CD4-positive, CD25-positive, alpha-beta regulatory T cell (primary cell): ENCODE measurements around the gene TAS2R7. TPM values are rescaled to one million over a fixed set of nuclear protein-coding genes. Genes with fewer than 3 reads are reported as not detected.
A peak's percentile ranks its signal among the peaks of the same experiment; 100 is the strongest.

Source experiments
- ATAC-seq, 2 donors: fragments of 150-1000 bp; cut with Tn5 transposase; one replicate each; pipeline ENCODE4 v1.10.0; 2021; ENCODE audit warnings: low read depth in 2 of 2, moderate number of reproducible peaks in 2 of 2, moderate library complexity in 1 of 2
- DNase-seq, 3 donors: peaks; one replicate each; pipeline versions ENCODE4 v3.0.0 to v3.0.0-alpha.2; 2012 to 2022; ENCODE audit warnings: mixed read lengths in 1 of 3
- H3K27ac ChIP-seq: one replicate; pipeline ENCODE4 v1.7.0; 2013; ENCODE audit warnings: mild to moderate bottlenecking, low read length; ENCODE audit not compliant: insufficient read depth, poor library complexity, severe bottlenecking
- H3K27me3 ChIP-seq: one replicate; pipeline ENCODE4 v1.7.0; 2013; ENCODE audit warnings: low read length; ENCODE audit not compliant: control insufficient read depth, insufficient read depth
- H3K36me3 ChIP-seq: one replicate; pipeline ENCODE4 v1.7.0; 2013; ENCODE audit warnings: mild to moderate bottlenecking, low read length, moderate library complexity; ENCODE audit not compliant: control insufficient read depth, insufficient read depth
- H3K4me1 ChIP-seq: 2 replicates; pipeline ENCODE4 v1.7.0; 2013; ENCODE audit warnings: mild to moderate bottlenecking, low read length; ENCODE audit not compliant: insufficient read depth, control insufficient read depth, poor library complexity, severe bottlenecking
- H3K4me3 ChIP-seq: one replicate; pipeline ENCODE4 v1.7.0; 2013; ENCODE audit warnings: low read depth, mild to moderate bottlenecking, low read length, moderate library complexity
- H3K9me3 ChIP-seq, 2 experiments: 1 replicate in 1 of 2; 2 replicates in 1 of 2; pipeline ENCODE4 v1.7.0; 2013; ENCODE audit warnings: low read length in 2 of 2, mild to moderate bottlenecking in 1 of 2, moderate library complexity in 1 of 2; ENCODE audit not compliant: control insufficient read depth in 2 of 2
- H3K27ac Mint-ChIP-seq, 3 donors: one replicate each; pipeline ENCODE4 v1.8.0; 2020 to 2022; ENCODE audit warnings: mild to moderate bottlenecking in 3 of 3, mixed read lengths in 3 of 3, moderate library complexity in 2 of 3
- H3K27me3 Mint-ChIP-seq: one replicate; pipeline ENCODE4 v1.8.0; 2022; ENCODE audit warnings: mild to moderate bottlenecking, mixed read lengths
- H3K36me3 Mint-ChIP-seq: one replicate; pipeline ENCODE4 v1.8.0; 2020; ENCODE audit warnings: mixed read lengths
- H3K4me1 Mint-ChIP-seq, 4 donors: one replicate each; pipeline ENCODE4 v1.8.0; 2020 to 2022; ENCODE audit warnings: mixed read lengths in 4 of 4, mild to moderate bottlenecking in 1 of 4
- H3K4me3 Mint-ChIP-seq, 4 donors: one replicate each; pipeline ENCODE4 v1.8.0; 2020 to 2022; ENCODE audit warnings: mild to moderate bottlenecking in 4 of 4, mixed read lengths in 4 of 4, moderate library complexity in 3 of 4
- H3K9me3 Mint-ChIP-seq, 7 donors: one replicate each; pipeline ENCODE4 v1.8.0; 2020 to 2022; ENCODE audit warnings: mixed read lengths in 7 of 7, mild to moderate bottlenecking in 3 of 7, moderate library complexity in 2 of 7
- polyA plus RNA-seq, 4 donors: library from polyadenylated mRNA; unstranded; fragments of 300-500 nt; fragmentation: Illumina TruSeq; gene quantifications; one replicate each; pipeline ENCODE4 v1.2.3, GENCODE V29; 2021
- total RNA-seq: library from RNA; stranded (reverse); gene quantifications from one replicate; pipeline ENCODE4 v1.2.3, GENCODE V29; 2022

TAS2R7 gene
- total and polyA plus RNA-seq, 5 donors from 2014 or later: not detected

DNA sequence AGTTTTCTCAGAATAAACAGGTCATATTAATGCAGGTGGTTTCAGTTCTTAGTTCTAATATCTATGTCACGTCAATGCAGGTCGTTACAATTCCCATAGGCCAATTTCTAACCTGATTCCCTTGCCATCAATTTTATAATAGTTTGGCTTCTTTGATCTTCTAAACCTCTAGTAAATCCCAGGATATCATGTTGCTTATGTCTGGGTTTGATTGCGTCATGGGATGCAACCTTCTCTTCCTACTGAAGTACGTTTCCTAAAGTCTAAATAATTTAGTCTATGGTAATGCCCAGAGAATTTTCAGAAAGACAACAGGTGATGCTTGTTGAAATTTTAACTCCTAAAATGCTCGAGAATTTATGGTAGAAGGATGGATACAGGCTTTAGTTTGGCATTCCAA is 19.2 kb downstream of the TAS2R7 start:
- Mint-ChIP-seq H3K4me3 (no peak overlapping the region), H3K4me1 (no peaks in the 10 kb centered on the region), H3K27me3 (peaks cover 4% of the 10 kb centered on the region), H3K36me3 (no peaks in the 10 kb centered on the region), H3K9me3 (peaks cover 0 to 2% (median 0%) of the 10 kb centered on the region in 7 donors), H3K27ac (no peak overlapping the region)
- H3K36me3 ChIP-seq: no peaks in the 10 kb centered on the region
- H3K27ac ChIP-seq: no peak overlapping the region
- ATAC-seq (no peak), DNase-seq (no peak)
- H3K4me3 ChIP-seq: no peak overlapping the region
- H3K9me3 ChIP-seq: no peaks in the 10 kb centered on the region
- peaks cover under 1% of the 10 kb centered on the region for H3K27me3 ChIP-seq
- no peaks in the 10 kb centered on the region for H3K4me1 ChIP-seq

DNA sequence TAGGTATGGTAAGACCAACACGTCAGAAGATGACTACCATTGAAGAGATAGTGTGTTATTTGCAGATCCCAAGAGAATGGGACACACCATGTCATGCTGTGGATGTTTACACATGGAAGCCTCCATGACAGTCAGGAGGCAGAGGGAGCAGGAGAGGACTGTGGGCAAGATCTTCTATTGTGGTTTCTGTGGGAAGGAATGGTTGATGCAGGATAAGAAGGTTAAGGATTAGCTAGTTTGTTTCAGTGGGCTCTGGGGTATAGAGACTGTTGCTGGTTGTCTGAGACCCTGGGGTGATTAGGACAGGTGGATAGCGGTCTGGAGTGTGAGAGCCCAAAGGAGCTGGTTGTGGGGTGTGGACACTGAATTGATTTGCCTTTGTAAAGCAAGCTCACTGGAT is 23.3 kb downstream of the TAS2R7 start:
- H3K9me3 ChIP-seq: no peaks in the 10 kb centered on the region
- no peak overlapping the region for H3K4me3 ChIP-seq
- H3K27ac ChIP-seq: no peak overlapping the region
- DNase-seq (no peak), ATAC-seq (no peak)
- Mint-ChIP-seq H3K4me3 (no peak overlapping the region), H3K27ac (no peak overlapping the region), H3K27me3 (peaks cover 4% of the 10 kb centered on the region), H3K9me3 (peaks cover 0 to 2% (median 0%) of the 10 kb centered on the region in 7 donors), H3K36me3 (no peaks in the 10 kb centered on the region), H3K4me1 (no peaks in the 10 kb centered on the region)
- no peaks in the 10 kb centered on the region for H3K4me1 ChIP-seq
- H3K36me3 ChIP-seq: no peaks in the 10 kb centered on the region
- peaks cover 9% of the 10 kb centered on the region for H3K27me3 ChIP-seq

DNA sequence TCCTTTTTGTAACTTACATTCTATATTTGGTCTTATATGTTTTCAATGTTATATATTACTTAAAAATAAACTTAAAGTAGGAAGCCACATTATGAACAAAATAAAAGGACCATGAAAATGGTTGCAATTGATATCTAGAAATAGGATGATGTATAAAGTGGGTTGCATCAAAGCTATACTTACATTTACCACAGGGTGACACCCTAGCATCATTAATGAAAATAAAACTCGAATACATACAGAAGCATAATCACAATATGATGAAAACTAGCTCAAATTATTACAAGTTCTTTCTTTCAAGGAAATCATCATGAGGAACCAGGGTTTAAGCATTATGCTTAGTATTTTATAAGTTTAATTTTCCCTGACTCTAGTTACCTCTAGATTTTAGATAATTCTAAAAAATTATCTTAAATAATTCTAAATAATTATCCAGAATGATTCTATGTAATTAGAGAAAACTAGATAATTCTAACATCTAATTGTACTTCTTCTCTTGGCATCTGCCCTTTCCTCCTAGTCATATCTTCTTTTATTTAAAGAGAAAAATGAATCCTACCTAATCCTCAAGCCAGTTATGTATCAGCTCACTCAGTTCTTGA is 31.2 kb downstream of the TAS2R7 start:
- H3K27ac Mint-ChIP-seq: no peak overlapping the region
- peaks cover 33% of the 10 kb centered on the region for H3K27me3 Mint-ChIP-seq
- H3K9me3 Mint-ChIP-seq: no peaks in the 10 kb centered on the region
- no peaks in the 10 kb centered on the region for H3K4me1 ChIP-seq
- no peaks in the 10 kb centered on the region for H3K4me1 Mint-ChIP-seq
- H3K36me3 ChIP-seq: no peaks in the 10 kb centered on the region
- H3K27ac ChIP-seq: no peak overlapping the region
- peak in 1 of 2 donors; percentile 56 for ATAC-seq
- DNase-seq: peak in 2 of 3 donors; percentile 42 to 53
- no peaks in the 10 kb centered on the region for H3K36me3 Mint-ChIP-seq
- peaks cover 18% of the 10 kb centered on the region for H3K27me3 ChIP-seq
- H3K4me3 Mint-ChIP-seq: no peak overlapping the region
- no peaks in the 10 kb centered on the region for H3K9me3 ChIP-seq
- no peak overlapping the region for H3K4me3 ChIP-seq

DNA sequence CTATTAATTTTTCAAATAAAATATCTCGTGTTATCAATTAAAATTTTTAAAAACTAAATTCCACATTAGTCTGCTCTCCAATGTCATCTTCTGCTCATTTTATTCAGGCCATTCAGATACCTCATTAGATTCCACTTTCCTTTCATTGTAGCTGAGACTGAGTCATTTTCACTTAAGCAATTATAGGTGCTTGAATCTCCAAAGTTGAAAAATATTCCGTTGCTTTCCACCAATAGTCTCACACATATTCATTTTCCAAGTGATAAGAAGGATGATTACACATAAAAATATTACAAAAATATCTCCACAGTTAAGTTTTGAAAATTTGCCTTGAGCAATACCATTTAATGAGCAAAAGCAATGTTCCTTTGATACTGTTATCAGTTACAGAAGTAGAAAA is 42.8 kb downstream of the TAS2R7 start:
- no peaks in the 10 kb centered on the region for H3K4me1 Mint-ChIP-seq
- no peak overlapping the region for H3K27ac Mint-ChIP-seq
- no peak overlapping the region for H3K4me3 Mint-ChIP-seq
- DNase-seq (no peak), ATAC-seq (no peak)
- Histone ChIP-seq H3K27ac (no peak overlapping the region), H3K4me3 (no peak overlapping the region), H3K4me1 (no peaks in the 10 kb centered on the region), H3K9me3 (peaks cover 9 to 17% of the 10 kb centered on the region in 2 experiments), H3K36me3 (no peaks in the 10 kb centered on the region), H3K27me3 (no peaks in the 10 kb centered on the region)
- H3K27me3 Mint-ChIP-seq: peaks cover 31% of the 10 kb centered on the region
- peaks cover 0 to 16% (median 5%) of the 10 kb centered on the region in 7 donors for H3K9me3 Mint-ChIP-seq
- H3K36me3 Mint-ChIP-seq: peaks cover 3% of the 10 kb centered on the region

DNA sequence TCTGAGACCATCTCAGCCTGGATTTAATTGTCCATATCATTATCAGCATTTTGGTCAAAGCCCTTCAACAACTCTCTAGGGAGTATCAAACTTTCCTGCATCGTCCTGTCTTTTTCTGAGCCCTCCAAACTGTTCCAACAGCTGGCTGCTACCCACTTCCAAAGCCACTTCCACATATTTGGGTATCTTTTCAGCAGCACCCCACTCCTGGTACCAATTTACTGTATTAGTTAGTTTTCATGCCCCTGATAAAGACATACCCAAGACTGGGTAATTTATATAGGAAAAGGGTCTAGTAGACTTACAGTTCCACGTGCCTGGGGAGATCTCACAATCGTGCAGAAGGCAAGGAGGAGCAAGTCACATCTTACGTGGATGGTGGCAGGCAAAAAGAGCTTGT is 46.2 kb downstream of the TAS2R7 start:
- Mint-ChIP-seq H3K36me3 (peaks cover 3% of the 10 kb centered on the region), H3K27me3 (peaks cover 32% of the 10 kb centered on the region), H3K27ac (no peak overlapping the region), H3K4me3 (no peak overlapping the region), H3K9me3 (peaks cover 0 to 19% (median 5%) of the 10 kb centered on the region in 7 donors), H3K4me1 (no peaks in the 10 kb centered on the region)
- ATAC-seq (no peak), DNase-seq (no peak)
- no peak overlapping the region for H3K27ac ChIP-seq
- H3K4me3 ChIP-seq: no peak overlapping the region
- H3K4me1 ChIP-seq: no peaks in the 10 kb centered on the region
- H3K27me3 ChIP-seq: no peaks in the 10 kb centered on the region
- peaks cover 9 to 17% of the 10 kb centered on the region in 2 experiments for H3K9me3 ChIP-seq
- no peaks in the 10 kb centered on the region for H3K36me3 ChIP-seq

DNA sequence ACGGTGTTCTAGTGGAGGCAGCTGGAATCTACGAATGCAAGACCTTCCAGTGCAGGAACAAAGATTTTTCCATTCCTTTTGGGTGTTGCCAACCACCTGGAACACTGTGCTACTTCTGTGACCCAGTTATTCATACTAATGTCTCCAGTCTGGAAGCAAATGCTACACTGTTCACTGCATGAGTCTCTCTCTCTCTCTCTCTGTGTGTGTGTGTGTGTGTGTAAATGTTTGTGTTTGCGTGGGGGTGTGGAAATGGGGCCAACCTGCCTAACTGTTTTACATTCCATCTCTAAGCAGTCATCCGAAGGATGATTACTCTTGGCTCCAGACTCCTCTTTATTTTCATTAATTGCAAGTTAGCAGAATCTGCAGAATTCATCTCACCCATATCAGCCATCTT is 49.4 kb downstream of the TAS2R7 start:
- H3K4me3 Mint-ChIP-seq: no peak overlapping the region
- Histone ChIP-seq H3K27ac (no peak overlapping the region), H3K9me3 (peaks cover 9 to 17% of the 10 kb centered on the region in 2 experiments), H3K27me3 (peaks cover 4% of the 10 kb centered on the region), H3K36me3 (no peaks in the 10 kb centered on the region), H3K4me3 (no peak overlapping the region), H3K4me1 (peaks cover 3% of the 10 kb centered on the region)
- peaks cover 3% of the 10 kb centered on the region for H3K36me3 Mint-ChIP-seq
- DNase-seq (no peak), ATAC-seq (no peak)
- H3K27me3 Mint-ChIP-seq: peaks cover 36% of the 10 kb centered on the region
- H3K4me1 Mint-ChIP-seq: peaks cover 0 to 11% (median 6%) of the 10 kb centered on the region in 4 donors
- no peak overlapping the region for H3K27ac Mint-ChIP-seq
- H3K9me3 Mint-ChIP-seq: peaks cover 0 to 19% (median 5%) of the 10 kb centered on the region in 7 donors

Other genes starting within 250 kb of the TAS2R7 start
- gene MAGOHB, start 189.0 kb downstream of the TAS2R7 start, total RNA-seq: 13.8 TPM
- 10 to 100 TPM; 34.3 to 53.8 (median 42.9) TPM for gene MAGOHB, start 189.0 kb downstream of the TAS2R7 start, polyA plus RNA-seq
- gene STYK1, start 128.6 kb downstream of the TAS2R7 start, total RNA-seq: not detected
- gene STYK1, start 128.6 kb downstream of the TAS2R7 start, polyA plus RNA-seq: not detected
- gene YBX3, start 79.3 kb downstream of the TAS2R7 start, total RNA-seq: 12.2 TPM
- gene YBX3, start 79.3 kb downstream of the TAS2R7 start, polyA plus RNA-seq: 1 to 10 TPM; 2.3 to 5.2 (median 3.2) TPM
- gene TAS2R8, start 4.7 kb upstream of the TAS2R7 start, total RNA-seq: not detected
- gene TAS2R8, start 4.7 kb upstream of the TAS2R7 start, polyA plus RNA-seq: not detected
- not detected for gene TAS2R9, start 7.5 kb upstream of the TAS2R7 start, total RNA-seq
- under 1 TPM in 1 of 4 donors, not detected in 3; 0.22 TPM for gene TAS2R9, start 7.5 kb upstream of the TAS2R7 start, polyA plus RNA-seq
- gene TAS2R10, start 23.7 kb upstream of the TAS2R7 start, total RNA-seq: not detected
- not detected for gene TAS2R10, start 23.7 kb upstream of the TAS2R7 start, polyA plus RNA-seq
- 1.6 TPM for gene PRR4, start 46.8 kb upstream of the TAS2R7 start, total RNA-seq
- gene PRR4, start 46.8 kb upstream of the TAS2R7 start, polyA plus RNA-seq: 1 to 10 TPM in 2 of 4 donors, under 1 TPM in 2; 0.51 to 2.4 (median 1.0) TPM
- 26.9 TPM for gene PRH1, start 81.6 kb upstream of the TAS2R7 start, total RNA-seq
- 10 to 100 TPM in 2 of 4 donors, 1 to 10 TPM in 2; 7.1 to 13.5 (median 8.8) TPM for gene PRH1, start 81.6 kb upstream of the TAS2R7 start, polyA plus RNA-seq
- 1.4 TPM for gene TAS2R13, start 106.9 kb upstream of the TAS2R7 start, total RNA-seq
- gene TAS2R13, start 106.9 kb upstream of the TAS2R7 start, polyA plus RNA-seq: not detected
- gene PRH2, start 126.6 kb upstream of the TAS2R7 start, total RNA-seq: not detected
- gene PRH2, start 126.6 kb upstream of the TAS2R7 start, polyA plus RNA-seq: not detected
- gene TAS2R14, start 136.6 kb upstream of the TAS2R7 start, total RNA-seq: 2.5 TPM
- under 1 TPM; 0.26 to 0.96 (median 0.80) TPM for gene TAS2R14, start 136.6 kb upstream of the TAS2R7 start, polyA plus RNA-seq
- gene TAS2R50, start 184.3 kb upstream of the TAS2R7 start, total RNA-seq: 1.6 TPM
- not detected for gene TAS2R50, start 184.3 kb upstream of the TAS2R7 start, polyA plus RNA-seq
- gene TAS2R20, start 195.7 kb upstream of the TAS2R7 start, total RNA-seq: 2.2 TPM
- under 1 TPM in 2 of 4 donors, not detected in 2; 0.12 to 0.39 TPM for gene TAS2R20, start 195.7 kb upstream of the TAS2R7 start, polyA plus RNA-seq
- gene TAS2R19, start 220.0 kb upstream of the TAS2R7 start, total RNA-seq: 1.2 TPM
- gene TAS2R19, start 220.0 kb upstream of the TAS2R7 start, polyA plus RNA-seq: under 1 TPM in 2 of 4 donors, not detected in 2; 0.32 to 0.73 TPM
- 4.2 TPM for gene TAS2R31, start 228.8 kb upstream of the TAS2R7 start, total RNA-seq
- under 1 TPM in 3 of 4 donors, not detected in 1; 0.17 to 0.58 (median 0.47) TPM for gene TAS2R31, start 228.8 kb upstream of the TAS2R7 start, polyA plus RNA-seq